Panc1 (cell line): ENCODE measurements around the gene JPH2. TPM values are rescaled to one million over a fixed set of nuclear protein-coding genes. Genes with fewer than 3 reads are reported as not detected.

Experiments used
- ATAC-seq: fragments of 200-7000 bp; cut with Tn5 transposase; 2 replicates; pipeline ENCODE4 v1.9.1; 2020; ENCODE audit warnings: mild to moderate bottlenecking, moderate library complexity
- BruUV-seq: library from RNA; stranded (reverse); fragments of 400-500 nt; replicated peaks from 2 replicates; lab custom pipeline; 2021; lab: Mats Ljungman, UMichigan
- CTCF ChIA-PET: fragments of 300-600 bp; sonication (Branson Sonifier 250); formaldehyde crosslinking; loops from one replicate; lab custom pipeline; 2022; ENCODE audit warnings: antibody characterized with exemption; lab: Charles Lee
- POLR2A ChIA-PET: fragments of 300-600 bp; sonication (Branson Sonifier 250); formaldehyde crosslinking; loops from one replicate; lab custom pipeline; 2022; ENCODE audit warnings: antibody characterized with exemption; lab: Charles Lee
- DNase-seq: peaks from one replicate; pipeline ENCODE4 v3.0.0-alpha.2; 2010; ENCODE audit warnings: low read depth, low spot score
- H3K27ac ChIP-seq: 2 replicates; pipeline ENCODE4 v1.5.1; 2011; ENCODE audit warnings: mild to moderate bottlenecking, low read length, inconsistent platforms
- H3K27me3 ChIP-seq: fragments of 200-500 bp; sonication (Bioruptor generic); 2 replicates; pipeline ENCODE4 v1.6.0; 2014; ENCODE audit warnings: low read length, inconsistent platforms; ENCODE audit not compliant: control insufficient read depth, insufficient read depth
- H3K36me3 ChIP-seq: fragments of 200-500 bp; sonication (Bioruptor generic); 2 replicates; pipeline ENCODE4 v1.5.1; 2014; ENCODE audit warnings: inconsistent platforms, mild to moderate bottlenecking, low read length, moderate library complexity; ENCODE audit not compliant: control insufficient read depth, insufficient read depth
- H3K4me1 ChIP-seq: 2 replicates; pipeline ENCODE4 v1.5.1; 2011; ENCODE audit warnings: inconsistent platforms, mild to moderate bottlenecking, low read length, moderate library complexity; ENCODE audit not compliant: control insufficient read depth, insufficient read depth
- H3K4me3 ChIP-seq, 2 experiments: 2 replicates each; pipeline ENCODE4 v1.5.1; 2011 to 2012; ENCODE audit warnings: low read depth in 2 of 2, low read length in 2 of 2, mild to moderate bottlenecking in 2 of 2, inconsistent platforms in 1 of 2, moderate library complexity in 1 of 2
- H3K9me3 ChIP-seq: fragments of 200-500 bp; sonication (Bioruptor generic); 2 replicates; pipeline ENCODE4 v1.5.1; 2014; ENCODE audit warnings: low read depth, mild to moderate bottlenecking, inconsistent platforms, low read length, moderate library complexity; ENCODE audit not compliant: control insufficient read depth, insufficient read depth
- POLR2AphosphoS5 ChIP-seq: IDR thresholded peaks from 2 replicates; pipeline ENCODE4 v1.6.1; 2012; ENCODE audit warnings: mild to moderate bottlenecking, low read depth, low read length, moderate library complexity
- SIN3A ChIP-seq: IDR thresholded peaks from 2 replicates; pipeline ENCODE4 v1.6.1; 2012; ENCODE audit warnings: low read depth, mild to moderate bottlenecking, low read length, moderate library complexity, borderline replicate concordance; ENCODE audit not compliant: insufficient read depth
- TCF7L2 ChIP-seq: IDR thresholded peaks from 2 replicates; pipeline ENCODE4 v1.6.1; 2011; ENCODE audit warnings: mild to moderate bottlenecking, low read depth, low read length, inconsistent platforms
- in situ Hi-C: cut with HindIII; loops from 2 replicates; pipeline ENCODE4 v1.10.0; 2016; ENCODE audit warnings: low sequenced_read_pairs, low pct_unique_long_range_greater_than_20kb
- intact Hi-C: fragments of 100-400 bp; cut with micrococcal nuclease; formaldehyde crosslinking; loops from one replicate; pipeline ENCODE4 v1.10.0; 2022; ENCODE audit not compliant: unreplicated experiment
- total RNA-seq: library from RNA; stranded (reverse); gene quantifications from one replicate; pipeline ENCODE4 v1.2.1, GENCODE V29; 2021; ENCODE audit not compliant: unreplicated experiment
- TF ChIP-seq, protein P1 (sequence below): fragments of 450-650 bp; IDR thresholded peaks from 2 replicates; pipeline ENCODE4 v1.5.1; 2017; ENCODE audit warnings: mild to moderate bottlenecking
- TF ChIP-seq, protein P2 (sequence below), 2 experiments: IDR thresholded peaks; 2 replicates each; pipeline ENCODE4 v1.6.1; 2011 to 2012; ENCODE audit warnings: low read depth in 2 of 2, control low read depth in 1 of 2, low read length in 1 of 2, mild to moderate bottlenecking in 1 of 2, moderate library complexity in 1 of 2; ENCODE audit not compliant: insufficient read depth in 1 of 2

JPH2 gene
- total RNA-seq, 1 experiment from 2014 or later = 0.49 TPM

DNA sequence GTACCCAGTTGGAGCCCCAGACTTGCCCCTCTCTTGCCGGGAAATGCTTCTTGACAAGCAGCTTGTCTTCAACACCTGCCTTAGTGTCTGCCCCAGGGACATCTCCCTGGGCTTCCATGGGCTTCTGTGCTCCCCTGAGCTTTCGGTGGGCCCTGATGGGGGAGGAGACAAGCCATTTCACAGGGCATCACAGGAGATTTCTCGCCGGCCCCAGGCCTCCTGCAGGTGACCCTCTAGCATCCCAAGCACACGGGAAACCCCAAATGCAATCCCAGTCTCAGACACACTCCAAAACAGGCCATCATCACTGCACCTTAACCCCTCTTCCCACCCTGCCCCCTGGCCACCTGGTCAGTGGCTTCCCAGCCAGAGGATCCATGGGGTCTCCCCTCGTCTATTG, 74.5 kb downstream of the JPH2 start:
- no peaks in the 10 kb centered on the region for H3K4me1 ChIP-seq
- H3K36me3 ChIP-seq = no peaks in the 10 kb centered on the region
- peaks cover 2% of the 10 kb centered on the region; the same call in 1 of the 2 replicates for H3K9me3 ChIP-seq
- no peak for ATAC-seq
- POLR2A ChIA-PET = interaction anchor here (0.6 kb wide), 1 partner anchor 272 kb away, joined by 4 read pairs; no protein-coding TSS in a partner anchor
- H3K27me3 ChIP-seq = peaks cover 2% of the 10 kb centered on the region; the same call in 1 of the 2 replicates
- CTCF ChIA-PET = no interaction called here
- TF ChIP-seq, protein P1, sequence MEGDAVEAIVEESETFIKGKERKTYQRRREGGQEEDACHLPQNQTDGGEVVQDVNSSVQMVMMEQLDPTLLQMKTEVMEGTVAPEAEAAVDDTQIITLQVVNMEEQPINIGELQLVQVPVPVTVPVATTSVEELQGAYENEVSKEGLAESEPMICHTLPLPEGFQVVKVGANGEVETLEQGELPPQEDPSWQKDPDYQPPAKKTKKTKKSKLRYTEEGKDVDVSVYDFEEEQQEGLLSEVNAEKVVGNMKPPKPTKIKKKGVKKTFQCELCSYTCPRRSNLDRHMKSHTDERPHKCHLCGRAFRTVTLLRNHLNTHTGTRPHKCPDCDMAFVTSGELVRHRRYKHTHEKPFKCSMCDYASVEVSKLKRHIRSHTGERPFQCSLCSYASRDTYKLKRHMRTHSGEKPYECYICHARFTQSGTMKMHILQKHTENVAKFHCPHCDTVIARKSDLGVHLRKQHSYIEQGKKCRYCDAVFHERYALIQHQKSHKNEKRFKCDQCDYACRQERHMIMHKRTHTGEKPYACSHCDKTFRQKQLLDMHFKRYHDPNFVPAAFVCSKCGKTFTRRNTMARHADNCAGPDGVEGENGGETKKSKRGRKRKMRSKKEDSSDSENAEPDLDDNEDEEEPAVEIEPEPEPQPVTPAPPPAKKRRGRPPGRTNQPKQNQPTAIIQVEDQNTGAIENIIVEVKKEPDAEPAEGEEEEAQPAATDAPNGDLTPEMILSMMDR = no peak
- TF ChIP-seq SIN3A (no peak), TCF7L2 (no peak), POLR2AphosphoS5 (no peak)
- TF ChIP-seq, protein P2, sequence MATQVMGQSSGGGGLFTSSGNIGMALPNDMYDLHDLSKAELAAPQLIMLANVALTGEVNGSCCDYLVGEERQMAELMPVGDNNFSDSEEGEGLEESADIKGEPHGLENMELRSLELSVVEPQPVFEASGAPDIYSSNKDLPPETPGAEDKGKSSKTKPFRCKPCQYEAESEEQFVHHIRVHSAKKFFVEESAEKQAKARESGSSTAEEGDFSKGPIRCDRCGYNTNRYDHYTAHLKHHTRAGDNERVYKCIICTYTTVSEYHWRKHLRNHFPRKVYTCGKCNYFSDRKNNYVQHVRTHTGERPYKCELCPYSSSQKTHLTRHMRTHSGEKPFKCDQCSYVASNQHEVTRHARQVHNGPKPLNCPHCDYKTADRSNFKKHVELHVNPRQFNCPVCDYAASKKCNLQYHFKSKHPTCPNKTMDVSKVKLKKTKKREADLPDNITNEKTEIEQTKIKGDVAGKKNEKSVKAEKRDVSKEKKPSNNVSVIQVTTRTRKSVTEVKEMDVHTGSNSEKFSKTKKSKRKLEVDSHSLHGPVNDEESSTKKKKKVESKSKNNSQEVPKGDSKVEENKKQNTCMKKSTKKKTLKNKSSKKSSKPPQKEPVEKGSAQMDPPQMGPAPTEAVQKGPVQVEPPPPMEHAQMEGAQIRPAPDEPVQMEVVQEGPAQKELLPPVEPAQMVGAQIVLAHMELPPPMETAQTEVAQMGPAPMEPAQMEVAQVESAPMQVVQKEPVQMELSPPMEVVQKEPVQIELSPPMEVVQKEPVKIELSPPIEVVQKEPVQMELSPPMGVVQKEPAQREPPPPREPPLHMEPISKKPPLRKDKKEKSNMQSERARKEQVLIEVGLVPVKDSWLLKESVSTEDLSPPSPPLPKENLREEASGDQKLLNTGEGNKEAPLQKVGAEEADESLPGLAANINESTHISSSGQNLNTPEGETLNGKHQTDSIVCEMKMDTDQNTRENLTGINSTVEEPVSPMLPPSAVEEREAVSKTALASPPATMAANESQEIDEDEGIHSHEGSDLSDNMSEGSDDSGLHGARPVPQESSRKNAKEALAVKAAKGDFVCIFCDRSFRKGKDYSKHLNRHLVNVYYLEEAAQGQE (IDR thresholded peaks at IDR 0.05; ENCODE audit: insufficient read depth in 1 of 2, low read depth in 2 of 2, low read length in 1 of 2) = no peak
- in situ Hi-C loops = no loop called here
- H3K4me3 ChIP-seq = no peak overlapping the region
- H3K27ac ChIP-seq = no peak overlapping the region
- no peak for DNase-seq
- no TSS peak for BruUV-seq
- intact Hi-C loops = no loop called here

DNA sequence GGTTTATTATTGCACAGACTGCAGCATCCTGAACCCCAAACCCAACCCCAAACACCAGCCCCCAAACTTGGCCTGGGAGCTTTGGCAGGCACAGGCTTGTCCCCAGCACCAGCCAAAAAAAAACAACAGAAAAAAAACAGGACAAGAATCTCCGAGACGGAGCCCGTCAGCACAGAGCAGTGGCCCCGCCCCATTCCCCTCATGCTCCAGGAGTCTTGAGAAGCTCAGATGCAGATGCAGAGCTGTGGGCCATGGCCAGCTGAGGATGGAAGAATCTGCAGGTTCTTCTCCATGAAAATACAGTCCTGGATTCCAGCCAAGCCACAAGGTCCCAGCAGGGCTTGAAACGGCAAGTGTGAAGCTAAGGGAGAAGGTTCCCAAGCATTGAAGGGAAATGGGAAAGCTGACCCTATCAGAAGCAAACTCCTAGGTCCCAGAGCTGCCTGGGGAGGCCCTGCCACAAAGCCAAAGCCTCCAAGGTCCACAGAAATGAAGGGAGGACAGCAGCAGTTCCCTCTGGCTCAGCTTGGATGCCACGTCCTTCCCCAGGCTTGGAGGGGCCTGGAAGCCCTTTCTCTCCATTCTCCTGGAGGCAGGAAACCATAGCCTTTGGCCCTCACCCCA, 75.2 kb downstream of the JPH2 start:
- ATAC-seq (no peak), DNase-seq (no peak)
- ChIA-PET POLR2A (no interaction called here), CTCF (no interaction called here)
- no peak overlapping the region for H3K27ac ChIP-seq
- BruUV-seq = no TSS peak
- intact Hi-C loops = no loop called here
- TF ChIP-seq SIN3A (no peak), TCF7L2 (no peak), POLR2AphosphoS5 (no peak)
- TF ChIP-seq, protein P1 = no peak
- TF ChIP-seq, protein P2 (IDR thresholded peaks at IDR 0.05; ENCODE audit: insufficient read depth in 1 of 2, low read depth in 2 of 2, low read length in 1 of 2) = no peak
- H3K27me3 ChIP-seq = peaks cover 3% of the 10 kb centered on the region; the same call in 1 of the 2 replicates
- H3K9me3 ChIP-seq = peaks cover 5% of the 10 kb centered on the region; the same call in 1 of the 2 replicates
- no peaks in the 10 kb centered on the region for H3K36me3 ChIP-seq
- in situ Hi-C loops = no loop called here
- H3K4me3 ChIP-seq = no peak overlapping the region
- no peaks in the 10 kb centered on the region for H3K4me1 ChIP-seq
